Right ventricle myocardium inferior (tissue), 1 donor: ENCODE results near the gene TRIM40. TPM values are rescaled to one million over a fixed set of nuclear protein-coding genes. Genes with fewer than 3 reads are reported as not detected.
"Not testable (repeated sequence)": the region's sequence is repeated elsewhere in the genome, so short reads cannot be mapped to it uniquely, and the experiment has no call there.

Experiments
- ATAC-seq: fragments of 200-7000 bp; cut with Tn5 transposase; one replicate; pipeline ENCODE4 v1.9.1; 2020; ENCODE audit warnings: mild to moderate bottlenecking, moderate library complexity
- DNase-seq: peaks from one replicate; pipeline ENCODE4 v3.0.0; 2021; ENCODE audit errors: missing footprints
- intact Hi-C: fragments of 100-400 bp; cut with DNase I; formaldehyde crosslinking; loops from one replicate; pipeline ENCODE4 v1.11.0; 2022
- total RNA-seq: library from RNA; stranded (reverse); fragmentation: NEBNext Ultra II Directional; extraction: Animal tissue kit (Norgen Biotek cat#: 25700); gene quantifications from one replicate; pipeline ENCODE4 v1.2.1, GENCODE V29; 2021
- donor health status: DM: no; HTN: yes; CAD: no; lungs with severe emphysema.

The TRIM40 gene
- total RNA-seq, 1 donor from 2014 or later, result not detected

- DNase-seq (no peak), ATAC-seq (no peak)
- intact Hi-C loops, result no loop called here
These were observed 23.4 kb upstream of the TRIM40 start for GRCh38 chr6:30112402-30112994.

GRCh38 chr6:30113003-30113759, 22.8 kb upstream of the TRIM40 start, which contains the start of gene TRIM31:
TRIM31 (minus strand) TSS chr6:30113090; CDS start chr6:30112805, 285 bp downstream.
- no peak for DNase-seq
- ATAC-seq, result no peak
- intact Hi-C loops, result no loop called here

GRCh38 chr6:30113841-30114240, 22.1 kb upstream of the TRIM40 start:
- intact Hi-C loops, result no loop called here

DNA sequence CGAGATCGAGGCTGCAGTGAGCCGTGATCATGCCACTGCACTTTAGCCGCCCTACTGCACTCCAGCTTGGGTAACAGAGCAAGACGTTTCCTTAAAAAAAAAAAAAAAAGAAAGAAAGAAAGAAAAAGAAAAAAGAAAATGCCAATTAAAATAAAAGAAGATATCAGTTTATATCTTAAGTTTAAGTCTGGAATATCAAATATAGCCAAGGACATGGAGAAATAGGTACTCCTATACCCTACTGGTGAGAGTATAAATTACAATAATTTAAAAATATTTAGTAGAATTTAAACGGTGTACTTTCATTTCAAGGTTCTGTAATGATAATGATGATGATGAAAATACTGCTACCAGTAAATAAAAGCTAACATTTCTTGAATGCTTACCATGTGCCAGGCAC, 19.2 kb upstream of the TRIM40 start:
- intact Hi-C loops, result no loop called here
- ATAC-seq, result no peak
- no peak for DNase-seq

More at GRCh38 chr6:30113841-30114240, 22.1 kb upstream of the TRIM40 start:
- DNase-seq (no peak), ATAC-seq (no peak)

DNA sequence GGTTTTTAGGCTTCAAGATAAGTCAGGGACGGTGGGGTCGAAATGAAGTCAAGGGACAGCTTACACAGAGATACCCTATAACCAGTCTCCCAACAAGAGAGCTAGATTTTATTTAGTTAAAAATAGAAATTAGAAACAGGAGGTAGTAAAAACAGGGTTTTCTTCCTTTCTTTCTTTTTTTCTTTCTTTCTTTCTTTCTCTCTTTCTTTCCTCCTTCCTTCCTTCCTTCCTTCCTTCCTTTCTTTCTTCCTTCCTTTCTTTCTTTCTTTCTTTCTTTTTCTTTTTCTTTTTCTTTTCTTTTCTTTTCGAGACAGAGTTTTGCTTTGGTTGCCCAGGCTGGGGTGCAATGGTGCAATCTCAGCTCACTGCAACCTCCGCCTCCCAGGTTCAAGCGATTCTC, 17.2 kb upstream of the TRIM40 start:
- DNase-seq, result not testable (repeated sequence)

DNA sequence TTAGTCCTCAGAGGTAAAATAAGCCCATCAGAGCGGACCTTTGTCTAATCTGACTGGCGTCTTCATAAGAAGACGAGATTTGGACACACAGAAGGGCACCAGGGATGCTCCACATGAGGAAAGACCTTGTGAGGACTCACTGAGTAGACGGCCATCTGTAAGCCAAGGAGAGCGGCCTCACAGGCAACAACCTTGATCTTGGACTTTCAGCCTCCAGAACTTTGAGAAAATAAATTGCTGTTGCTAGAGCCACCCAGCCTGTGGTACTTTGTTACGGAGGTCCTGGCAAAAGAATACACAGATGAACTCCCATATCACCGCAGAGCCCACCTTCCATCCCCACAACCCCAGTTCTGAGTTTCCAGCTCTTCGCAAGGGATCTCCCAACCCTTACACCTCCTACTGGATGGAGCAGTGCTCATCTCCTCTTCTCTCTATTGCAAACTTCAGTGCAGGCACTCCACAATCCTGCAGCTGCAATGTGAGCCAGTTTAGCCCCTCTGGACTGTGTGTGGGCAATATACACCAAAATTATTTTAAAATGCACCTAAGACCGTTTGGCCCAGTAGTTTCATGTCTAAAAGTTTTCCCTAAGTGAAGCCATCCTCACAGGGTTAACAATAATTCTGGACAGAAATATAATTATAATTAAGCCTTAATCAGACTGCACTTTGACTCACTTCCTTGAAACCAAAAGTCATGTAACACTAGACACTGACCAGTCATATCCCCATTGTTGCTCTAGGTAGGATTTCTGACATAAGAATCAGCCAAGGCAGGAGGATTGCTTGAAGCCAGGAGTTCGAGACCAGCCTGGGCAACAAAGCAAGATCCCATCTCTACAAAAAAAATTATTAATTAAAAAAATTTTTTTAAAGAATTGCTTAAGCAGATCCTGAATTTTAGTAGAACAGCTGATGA, 14.2 kb upstream of the TRIM40 start:
- intact Hi-C loops, result no loop called here
- ATAC-seq, result no peak
- DNase-seq, result no peak

More for the DNA sequence above, 17.2 kb upstream of the TRIM40 start:
- ATAC-seq, intact Hi-C loops: not testable (repeated sequence)

- DNase-seq (no peak), ATAC-seq (no peak)
- intact Hi-C loops, result no loop called here
These were observed 13.4 kb upstream of the TRIM40 start for GRCh38 chr6:30122515-30122914.

DNA sequence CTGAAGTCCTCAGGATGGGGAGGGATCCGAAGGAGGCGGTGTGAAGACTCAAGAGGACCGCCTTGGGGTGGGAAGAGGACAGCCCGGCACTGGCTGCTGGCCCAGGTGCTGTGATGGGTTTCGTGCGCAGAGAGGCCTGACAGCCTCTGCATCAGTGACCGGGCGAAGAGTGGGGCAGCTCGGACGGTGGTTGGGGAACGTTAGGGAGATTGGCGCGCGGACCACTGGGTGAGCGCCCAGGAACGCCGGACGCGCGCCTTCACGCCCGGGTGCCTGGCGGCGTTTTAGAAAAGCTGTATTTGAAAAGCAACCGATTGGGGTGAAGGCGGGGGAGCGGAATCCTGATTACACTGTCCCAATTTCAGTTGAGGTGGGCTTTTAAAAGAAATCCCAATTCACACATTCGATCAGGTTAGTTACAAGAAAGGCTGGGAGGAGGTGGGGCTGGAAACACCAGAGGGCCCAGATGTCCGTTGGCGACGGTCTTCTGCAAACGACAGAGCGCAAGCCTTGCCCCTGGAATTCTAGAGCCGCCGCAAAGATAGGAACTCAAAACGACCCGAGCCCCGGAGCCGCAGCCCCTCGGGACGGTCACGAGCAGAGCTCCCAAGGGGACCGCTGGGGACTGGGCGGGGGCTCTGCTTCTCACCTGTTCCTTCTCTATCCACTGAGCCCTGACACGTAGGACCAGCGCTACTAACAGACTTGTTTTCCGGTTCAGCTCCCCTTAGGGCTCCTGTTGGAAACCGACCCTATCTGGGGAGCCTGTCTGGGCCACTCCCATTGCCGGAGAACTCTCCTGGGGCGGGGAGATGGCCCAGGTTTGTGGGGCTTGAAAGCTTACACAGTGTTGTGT, 8.5 kb upstream of the TRIM40 start:
- DNase-seq (peak; percentile 51), ATAC-seq (peak; percentile 20)
- intact Hi-C loops, result no loop called here

- ATAC-seq (no peak), DNase-seq (no peak)
- intact Hi-C loops, result no loop called here
These were observed 6.4 kb upstream of the TRIM40 start for GRCh38 chr6:30129265-30130178.

DNA sequence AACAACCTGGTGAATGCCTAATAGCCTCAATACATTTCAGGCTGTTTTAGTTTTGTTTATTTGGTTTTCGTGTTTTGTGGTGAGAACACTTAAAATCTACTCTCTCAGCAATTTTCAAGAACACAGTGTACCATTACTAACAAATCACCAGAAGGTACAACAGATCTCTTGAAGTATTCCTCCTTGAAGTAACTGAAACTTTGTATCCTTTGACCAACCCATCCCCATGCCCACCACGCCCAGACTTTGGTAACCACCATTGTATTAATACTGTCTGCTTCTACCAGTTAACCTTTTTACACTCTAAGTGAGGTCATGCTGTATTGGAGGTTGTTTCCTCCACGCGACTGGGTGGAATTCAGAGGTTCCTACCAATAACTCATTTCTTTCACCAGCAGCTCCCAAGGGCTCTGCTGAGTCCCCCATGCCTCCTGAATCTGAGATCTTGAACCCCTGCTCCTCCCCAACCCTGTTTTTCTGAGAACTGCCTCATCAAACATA, 5.7 kb upstream of the TRIM40 start:
- no peak for DNase-seq
- intact Hi-C loops, result no loop called here
- no peak for ATAC-seq

DNA sequence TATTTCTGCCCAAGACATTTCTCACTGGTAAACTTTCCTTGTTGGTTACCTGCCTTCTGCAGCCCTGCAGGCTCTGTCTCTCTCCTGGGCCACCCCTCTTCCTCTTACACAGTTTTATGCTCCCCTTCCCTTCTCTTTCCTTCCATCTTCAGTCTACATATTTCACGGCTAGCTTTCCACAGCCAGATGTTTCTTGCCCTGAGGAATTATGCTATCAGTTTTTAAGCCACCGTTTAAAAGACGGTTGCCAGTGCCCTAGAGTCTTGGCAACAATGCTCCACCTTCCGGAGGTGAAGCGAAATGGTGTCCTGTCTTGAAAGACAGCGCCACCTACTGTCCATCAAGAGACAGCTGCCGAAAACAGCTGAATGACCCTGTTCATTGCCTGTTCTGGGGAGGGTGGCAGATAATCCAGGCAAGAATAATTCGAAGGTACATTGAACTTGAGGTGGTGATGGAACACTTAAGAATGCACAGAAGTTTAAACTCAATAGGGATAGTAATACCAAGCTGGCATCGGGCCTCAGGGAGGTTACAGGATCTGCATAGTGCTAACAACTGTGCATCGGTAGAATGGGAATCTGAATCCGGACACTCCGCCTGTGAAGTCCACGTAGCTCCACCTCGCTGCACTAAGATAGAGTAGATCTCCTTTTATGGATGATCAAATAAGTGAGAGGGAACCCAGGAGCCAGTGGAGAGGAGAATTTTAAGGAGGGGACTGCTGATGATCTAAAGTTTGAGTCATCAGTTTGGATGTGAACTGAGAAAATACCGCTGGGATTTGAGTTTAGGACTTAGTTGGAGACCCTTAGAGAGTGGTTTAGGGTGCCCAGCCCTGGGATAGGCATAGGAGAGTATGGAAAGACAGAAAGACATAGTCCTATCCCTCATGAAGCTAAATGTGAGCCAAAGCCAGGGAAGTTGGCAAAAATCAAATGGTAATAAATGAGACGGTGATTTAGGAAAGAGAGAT, 4.8 kb upstream of the TRIM40 start:
- DNase-seq, result no peak
- peak; percentile 74 for ATAC-seq
- intact Hi-C loops, result loop anchor here (1.0 kb wide), 1 partner anchor 28 kb away; no protein-coding TSS in a partner anchor

GRCh38 chr6:30131947-30132497, 3.9 kb upstream of the TRIM40 start:
- intact Hi-C loops, result loop anchor here (1.0 kb wide), 1 partner anchor 29 kb away; no protein-coding TSS in a partner anchor
- ATAC-seq (no peak), DNase-seq (no peak)

DNA sequence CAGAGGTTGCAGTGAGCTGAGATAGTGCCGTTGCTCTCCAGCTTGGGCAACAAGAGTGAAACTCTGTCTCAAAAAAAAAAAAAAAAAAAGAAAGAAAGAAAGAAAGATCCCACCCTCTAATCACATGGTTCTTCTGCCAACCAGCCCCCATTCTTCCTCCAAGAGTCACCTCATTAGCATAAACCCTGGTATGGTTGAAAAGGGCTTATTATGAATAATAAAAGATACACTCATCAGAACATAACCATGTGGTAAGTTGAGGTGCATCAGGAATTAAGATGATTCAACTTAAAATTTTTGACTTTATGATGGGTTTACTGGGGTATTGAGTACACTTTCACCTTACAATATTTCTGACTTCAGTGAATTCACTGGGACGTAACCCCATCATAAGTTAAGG, 793 bp upstream of the TRIM40 start:
- DNase-seq (no peak), ATAC-seq (no peak)
- intact Hi-C loops, result no loop called here

DNA sequence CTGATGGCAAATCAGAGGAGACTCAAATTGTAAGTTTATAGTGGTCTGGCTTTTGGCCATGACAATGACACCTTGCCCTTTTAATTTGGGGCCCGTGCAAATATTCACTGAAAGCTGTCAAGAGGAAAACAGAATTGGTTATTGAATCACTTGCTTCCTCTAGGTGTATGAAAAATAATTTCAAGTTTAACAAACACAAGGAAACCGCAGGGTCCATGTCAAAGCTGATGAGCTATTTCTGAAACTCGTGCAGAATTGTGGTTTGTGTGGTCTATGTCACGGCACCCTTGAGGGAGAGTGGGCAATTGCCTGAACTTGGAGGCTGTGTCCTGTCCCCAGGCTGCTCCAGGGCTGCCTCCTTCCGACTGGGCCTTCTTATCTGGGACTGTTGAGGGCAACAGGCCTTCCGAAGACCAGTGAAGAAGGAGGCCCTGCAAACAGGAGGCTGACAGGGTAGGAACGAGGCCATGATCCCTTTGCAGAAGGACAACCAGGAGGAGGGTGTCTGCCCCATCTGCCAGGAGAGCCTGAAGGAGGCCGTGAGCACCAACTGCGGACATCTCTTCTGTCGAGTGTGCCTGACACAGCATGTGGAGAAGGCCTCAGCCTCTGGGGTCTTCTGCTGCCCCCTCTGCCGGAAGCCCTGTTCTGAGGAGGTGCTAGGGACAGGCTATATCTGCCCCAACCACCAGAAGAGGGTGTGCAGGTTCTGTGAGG, 788 bp downstream of the TRIM40 start:
- DNase-seq (no peak), ATAC-seq (no peak)
- intact Hi-C loops, result no loop called here

GRCh38 chr6:30140240-30140639, 4.3 kb downstream of the TRIM40 start:
- ATAC-seq, DNase-seq, intact Hi-C loops: not testable (repeated sequence)
